ENCODE results near the gene GALNT18. TPM values are rescaled to one million over a fixed set of nuclear protein-coding genes. Genes with fewer than 3 reads are reported as not detected.

GALNT18 gene
- total and polyA plus RNA-seq, 2 experiments from 2014 or later, result 4.3 to 10.8 TPM

GRCh38 chr11:11427542-11427941 is 194.3 kb downstream of the GALNT18 start:
- no peak for ATAC-seq

GRCh38 chr11:11427140-11427539 is 194.7 kb downstream of the GALNT18 start:
- H3K4me1 Mint-ChIP-seq, result peaks cover 12% of the 10 kb centered on the region
- H3K9me3 Mint-ChIP-seq, result no peaks in the 10 kb centered on the region
- H3K27me3 Mint-ChIP-seq (ENCODE audit: insufficient read depth, low read depth, poor library complexity), result peaks cover 3% of the 10 kb centered on the region
- H3K79me2 ChIP-seq (replicated peaks; ENCODE audit: insufficient read depth), result no peaks in the 10 kb centered on the region
- H3F3A ChIP-seq (replicated peaks; ENCODE audit: low read depth), result no peaks in the 10 kb centered on the region
- no peak overlapping the region for H3K27ac Mint-ChIP-seq
- no peaks in the 10 kb centered on the region for H3K27me3 ChIP-seq (ENCODE audit: insufficient read depth)
- no peak for ATAC-seq
- no peaks in the 10 kb centered on the region for H4K20me1 ChIP-seq (replicated peaks; ENCODE audit: insufficient read depth)
- H3K36me3 Mint-ChIP-seq (ENCODE audit: low read depth), result no peaks in the 10 kb centered on the region; the same call in 2 of the 3 replicates
- DNase-seq (ENCODE audit: low spot score), result no peak
- no peaks in the 10 kb centered on the region for H3K4me1 ChIP-seq (ENCODE audit: insufficient read depth)
- no peak overlapping the region for H3K4me2 ChIP-seq
- no peak for TF ChIP-seq JUNB (IDR thresholded peaks at IDR 0.05; ENCODE audit: unreplicated experiment)
- TF ChIP-seq, protein P1, sequence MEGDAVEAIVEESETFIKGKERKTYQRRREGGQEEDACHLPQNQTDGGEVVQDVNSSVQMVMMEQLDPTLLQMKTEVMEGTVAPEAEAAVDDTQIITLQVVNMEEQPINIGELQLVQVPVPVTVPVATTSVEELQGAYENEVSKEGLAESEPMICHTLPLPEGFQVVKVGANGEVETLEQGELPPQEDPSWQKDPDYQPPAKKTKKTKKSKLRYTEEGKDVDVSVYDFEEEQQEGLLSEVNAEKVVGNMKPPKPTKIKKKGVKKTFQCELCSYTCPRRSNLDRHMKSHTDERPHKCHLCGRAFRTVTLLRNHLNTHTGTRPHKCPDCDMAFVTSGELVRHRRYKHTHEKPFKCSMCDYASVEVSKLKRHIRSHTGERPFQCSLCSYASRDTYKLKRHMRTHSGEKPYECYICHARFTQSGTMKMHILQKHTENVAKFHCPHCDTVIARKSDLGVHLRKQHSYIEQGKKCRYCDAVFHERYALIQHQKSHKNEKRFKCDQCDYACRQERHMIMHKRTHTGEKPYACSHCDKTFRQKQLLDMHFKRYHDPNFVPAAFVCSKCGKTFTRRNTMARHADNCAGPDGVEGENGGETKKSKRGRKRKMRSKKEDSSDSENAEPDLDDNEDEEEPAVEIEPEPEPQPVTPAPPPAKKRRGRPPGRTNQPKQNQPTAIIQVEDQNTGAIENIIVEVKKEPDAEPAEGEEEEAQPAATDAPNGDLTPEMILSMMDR (conservative IDR thresholded peaks at IDR 0.05; ENCODE audit: low read depth in 2 of 2), result no peak
- no peaks in the 10 kb centered on the region for H3K36me3 ChIP-seq (ENCODE audit: insufficient read depth)
- peaks cover 6% of the 10 kb centered on the region; the same call in 1 of the 2 replicates for H3K9me2 ChIP-seq (ENCODE audit: insufficient read depth)
- H3K27ac ChIP-seq (ENCODE audit: low read depth), result no peak overlapping the region
- no peak overlapping the region for H3K4me3 ChIP-seq
- H3K4me3 Mint-ChIP-seq, result no peak overlapping the region
- no peak overlapping the region for H2AFZ ChIP-seq

More at GRCh38 chr11:11427542-11427941, 194.3 kb downstream of the GALNT18 start:
- DNase-seq (ENCODE audit: low spot score), result no peak
- no peak overlapping the region for H3K27ac ChIP-seq (ENCODE audit: low read depth)
- peaks cover 3% of the 10 kb centered on the region for H3K27me3 Mint-ChIP-seq (ENCODE audit: insufficient read depth, low read depth, poor library complexity)
- no peak overlapping the region for H3K4me3 Mint-ChIP-seq
- TF ChIP-seq, protein P1 (conservative IDR thresholded peaks at IDR 0.05; ENCODE audit: low read depth in 2 of 2), result no peak
- TF ChIP-seq POLR2AphosphoS5 (IDR thresholded peaks at IDR 0.05; ENCODE audit: low read depth) (no peak), EZH2 (IDR thresholded peaks at IDR 0.05; ENCODE audit: low read depth, unreplicated experiment) (no peak), REST (IDR thresholded peaks at IDR 0.05; ENCODE audit: unreplicated experiment) (no peak), CREB1 (CRISPR knock-in tag; IDR thresholded peaks at IDR 0.05; ENCODE audit: low read depth) (no peak), NANOG (IDR thresholded peaks at IDR 0.05; ENCODE audit: borderline replicate concordance) (no peak), JUNB (IDR thresholded peaks at IDR 0.05; ENCODE audit: unreplicated experiment) (no peak)
- no peak overlapping the region for H3K4me3 ChIP-seq
- no peaks in the 10 kb centered on the region for H3F3A ChIP-seq (replicated peaks; ENCODE audit: low read depth)
- H3K4me1 ChIP-seq (ENCODE audit: insufficient read depth), result no peaks in the 10 kb centered on the region
- H3K79me2 ChIP-seq (replicated peaks; ENCODE audit: insufficient read depth), result no peaks in the 10 kb centered on the region
- H3K9me2 ChIP-seq (ENCODE audit: insufficient read depth), result peaks cover 6% of the 10 kb centered on the region; the same call in 1 of the 2 replicates
- no peaks in the 10 kb centered on the region; the same call in 2 of the 3 replicates for H3K36me3 Mint-ChIP-seq (ENCODE audit: low read depth)
- H3K27ac Mint-ChIP-seq, result no peak overlapping the region
- no peak overlapping the region for H2AFZ ChIP-seq
- no peaks in the 10 kb centered on the region for H3K27me3 ChIP-seq (ENCODE audit: insufficient read depth)
- no peak overlapping the region for H3K4me2 ChIP-seq
- H3K4me1 Mint-ChIP-seq, result peaks cover 10% of the 10 kb centered on the region
- no peaks in the 10 kb centered on the region for H4K20me1 ChIP-seq (replicated peaks; ENCODE audit: insufficient read depth)
- H3K9me3 Mint-ChIP-seq, result no peaks in the 10 kb centered on the region
- H3K36me3 ChIP-seq (ENCODE audit: insufficient read depth), result no peaks in the 10 kb centered on the region
